Right ventricle myocardium superior (tissue), 1 donor: ENCODE data around the gene LINGO1. TPM values are rescaled to one million over a fixed set of nuclear protein-coding genes. Genes with fewer than 3 reads are reported as not detected.
A peak's percentile ranks its signal among the peaks of the same experiment; 100 is the strongest.

Experiments
- ATAC-seq: fragments of 200-7000 bp; cut with Tn5 transposase; one replicate; pipeline ENCODE4 v1.9.1; 2020; ENCODE audit warnings: mild to moderate bottlenecking; ENCODE audit not compliant: poor library complexity
- DNase-seq: peaks from one replicate; pipeline ENCODE4 v3.0.0-alpha.2; 2020
- intact Hi-C: fragments of 100-400 bp; cut with DNase I; formaldehyde crosslinking; loops from one replicate; pipeline ENCODE4 v1.11.2; 2022
- total RNA-seq: library from RNA; stranded (reverse); fragmentation: NEBNext Ultra II Directional; extraction: Animal tissue kit (Norgen Biotek cat#: 25700); gene quantifications from one replicate; pipeline ENCODE4 v1.2.1, GENCODE V29; 2021
- donor health status: DM: no; HTN: yes; CAD: no; lungs with severe emphysema.

Gene LINGO1
- total RNA-seq, 1 donor from 2014 or later: 0.81 TPM

DNA sequence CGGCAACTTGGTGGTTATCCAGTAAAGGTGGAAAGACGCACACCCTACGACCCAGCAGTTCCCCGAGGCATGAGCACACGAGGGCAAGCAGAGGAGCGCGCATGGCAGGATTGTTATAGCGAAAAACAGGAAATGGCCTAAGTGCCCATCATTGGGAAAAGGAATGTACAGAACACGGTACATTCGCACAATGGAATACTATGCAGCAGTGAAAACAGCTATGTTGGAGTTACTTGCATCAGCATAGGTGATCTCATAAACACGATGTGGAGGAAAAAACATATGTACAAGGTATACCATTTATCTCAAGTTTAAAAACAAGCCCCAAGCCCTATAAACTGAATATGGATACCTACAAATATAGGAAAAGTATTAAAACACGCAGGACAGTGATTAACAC lies 6.7 kb upstream of the LINGO1 start:
- no peak for DNase-seq
- intact Hi-C loops: no loop called here
- no peak for ATAC-seq

GRCh38 chr15:77637851-77638692 lies 5.4 kb upstream of the LINGO1 start:
- intact Hi-C loops: no loop called here
- ATAC-seq (no peak), DNase-seq (no peak)

GRCh38 chr15:77636209-77636608 lies 3.5 kb upstream of the LINGO1 start:
- DNase-seq: no peak
- no peak for ATAC-seq
- intact Hi-C loops: no loop called here

GRCh38 chr15:77634266-77634962 lies 1.7 kb upstream of the LINGO1 start:
- intact Hi-C loops: loop anchor here (5.0 kb wide), 2 partner anchors 188 to 517 kb away; no protein-coding TSS in a partner anchor
- DNase-seq (peak; percentile 73), ATAC-seq (peak; percentile 35)

GRCh38 chr15:77633913-77634265 lies 1.2 kb upstream of the LINGO1 start:
- DNase-seq (no peak), ATAC-seq (no peak)
- intact Hi-C loops: loop anchor here (5.0 kb wide), 2 partner anchors 188 to 517 kb away; no protein-coding TSS in a partner anchor

- intact Hi-C loops: loop anchor here (5.0 kb wide), 2 partner anchors 189 to 516 kb away; no protein-coding TSS in a partner anchor
- ATAC-seq (peak; percentile 98), DNase-seq (peak; percentile 93)
Observed at GRCh38 chr15:77633134-77633912, 611 bp upstream of the LINGO1 start.

- intact Hi-C loops: loop anchor here (5.0 kb wide), 2 partner anchors 190 to 515 kb away; no protein-coding TSS in a partner anchor
- DNase-seq (no peak), ATAC-seq (no peak)
Observed at GRCh38 chr15:77631745-77632533, 773 bp downstream of the LINGO1 start.

DNA sequence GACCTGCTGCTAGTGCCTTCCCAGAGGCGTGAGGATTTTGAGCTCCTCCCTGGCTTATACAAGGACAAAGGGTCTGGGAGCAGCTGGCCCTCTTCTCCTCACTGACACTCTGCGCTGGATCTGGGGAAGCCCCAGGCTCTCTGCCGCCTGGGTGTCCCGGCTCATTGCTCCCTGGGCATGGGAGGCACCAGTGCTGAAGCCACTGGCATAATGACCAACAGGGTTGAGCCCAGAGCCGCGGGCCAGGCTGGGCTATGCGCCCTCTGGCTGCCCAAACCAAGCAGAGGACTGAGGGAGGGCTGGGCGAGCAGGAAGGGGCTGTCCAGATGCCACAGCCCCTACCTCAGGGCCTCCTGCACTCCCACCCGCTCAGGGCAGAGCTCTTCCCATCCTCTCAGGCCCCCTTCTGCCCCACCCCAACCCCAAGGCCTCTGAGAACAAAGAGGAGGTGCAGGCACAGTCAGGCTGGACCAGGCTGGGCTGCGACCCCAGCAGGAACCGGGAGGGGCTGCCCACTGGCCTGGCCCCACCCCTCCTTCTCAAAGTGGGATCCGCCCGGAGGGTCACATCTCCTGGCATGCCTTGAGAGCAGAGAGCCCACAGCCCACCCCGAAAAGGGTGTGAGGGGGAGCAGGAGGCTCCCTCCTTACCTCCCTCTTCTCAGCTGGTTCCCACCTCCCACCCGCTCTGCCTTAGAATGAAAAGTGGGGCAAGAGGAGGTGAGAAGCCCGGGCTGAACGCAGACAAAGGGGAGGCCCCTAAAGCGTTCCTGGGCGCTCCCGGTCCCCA lies 1.6 kb downstream of the LINGO1 start:
- intact Hi-C loops: loop anchor here (5.0 kb wide), 2 partner anchors 191 to 514 kb away; no protein-coding TSS in a partner anchor
- no peak for DNase-seq
- ATAC-seq: peak; percentile 22

DNA sequence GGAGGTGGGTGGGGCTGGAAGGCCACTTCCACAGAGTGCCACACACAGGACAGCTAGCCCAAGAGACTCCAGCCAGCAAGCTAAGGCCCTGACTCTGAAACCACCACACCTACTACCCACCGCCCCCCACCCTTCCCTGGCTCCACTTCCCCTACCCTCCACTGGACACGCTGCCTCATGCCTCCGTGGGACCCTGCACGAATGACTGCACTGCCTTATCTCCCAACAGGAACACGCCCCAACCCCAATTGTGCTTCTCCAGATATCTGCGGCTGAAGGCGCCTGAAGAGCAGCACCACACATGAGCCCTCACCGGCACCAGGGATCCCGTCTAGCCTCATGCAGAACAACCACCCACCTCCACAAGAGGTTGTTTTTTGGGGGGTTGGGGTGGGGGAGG lies 2.7 kb downstream of the LINGO1 start:
- ATAC-seq: no peak
- DNase-seq: no peak
- intact Hi-C loops: loop anchor here (5.0 kb wide), 2 partner anchors 192 to 513 kb away; no protein-coding TSS in a partner anchor

DNA sequence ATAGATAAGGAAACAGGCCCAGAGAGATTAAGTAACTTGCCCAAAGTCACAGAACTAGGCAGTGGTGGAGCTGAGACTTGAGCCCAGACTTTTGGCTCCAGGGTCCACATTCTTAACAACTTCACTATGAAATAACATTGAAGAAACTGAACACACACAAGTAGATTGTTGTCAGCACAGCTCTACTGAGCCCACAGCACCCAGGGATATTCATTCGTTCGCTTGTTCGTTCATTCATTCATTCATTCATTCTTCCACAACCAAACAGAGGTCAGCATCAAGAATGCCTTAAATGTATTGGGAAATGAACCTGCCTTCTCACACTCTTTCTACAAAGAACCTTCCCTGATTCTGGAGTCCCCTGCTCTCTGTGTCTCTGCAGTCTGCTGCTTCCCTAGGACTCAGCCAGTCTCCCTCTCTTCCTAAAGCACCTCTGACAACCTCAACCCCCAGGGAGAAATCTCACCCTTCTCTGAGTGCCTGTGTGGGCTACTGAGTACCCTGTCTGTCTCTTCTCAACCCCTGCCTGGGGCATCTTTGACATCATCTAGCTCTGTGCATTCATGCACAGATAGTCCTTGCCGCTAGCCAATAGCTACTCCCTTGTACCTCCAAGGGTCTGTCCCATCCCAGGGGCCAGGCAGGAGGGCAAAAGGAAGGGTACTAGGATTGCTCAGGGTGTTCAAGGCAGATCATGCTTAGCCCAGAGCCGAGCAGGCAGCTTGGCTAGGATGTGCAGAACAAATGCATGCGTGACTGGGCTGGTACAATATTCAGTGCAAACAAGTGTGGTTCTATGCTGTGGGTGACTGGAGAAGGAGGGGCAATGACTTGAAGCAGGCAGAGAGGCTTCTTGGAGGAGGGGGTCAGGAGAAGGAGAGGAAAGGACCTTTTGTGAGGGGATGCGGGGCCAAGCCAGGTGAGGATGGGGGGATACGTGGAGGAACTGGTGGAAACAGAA lies 3.4 kb downstream of the LINGO1 start:
- intact Hi-C loops: loop anchor here (5.0 kb wide), 2 partner anchors 193 to 512 kb away; no protein-coding TSS in a partner anchor
- no peak for ATAC-seq
- no peak for DNase-seq

DNA sequence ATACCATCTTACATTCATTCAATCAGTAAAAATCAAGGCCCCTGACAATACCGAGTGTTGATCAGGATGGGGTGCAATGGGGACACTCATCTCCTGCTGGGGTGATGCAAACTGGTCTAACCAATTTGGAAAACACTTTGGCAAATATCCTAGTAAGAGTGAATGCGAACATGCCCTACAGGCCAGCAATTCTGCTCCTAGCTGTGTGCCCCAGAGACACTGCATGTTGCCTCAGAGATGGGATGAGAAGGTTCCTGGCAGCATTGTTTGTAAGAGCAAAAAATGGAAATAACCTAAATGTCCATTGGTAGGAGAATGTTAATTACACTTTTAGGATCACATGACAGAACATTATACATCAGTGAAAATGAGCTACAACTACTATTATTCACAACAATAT lies 4.7 kb downstream of the LINGO1 start:
- DNase-seq: no peak
- intact Hi-C loops: no loop called here
- ATAC-seq: no peak

DNA sequence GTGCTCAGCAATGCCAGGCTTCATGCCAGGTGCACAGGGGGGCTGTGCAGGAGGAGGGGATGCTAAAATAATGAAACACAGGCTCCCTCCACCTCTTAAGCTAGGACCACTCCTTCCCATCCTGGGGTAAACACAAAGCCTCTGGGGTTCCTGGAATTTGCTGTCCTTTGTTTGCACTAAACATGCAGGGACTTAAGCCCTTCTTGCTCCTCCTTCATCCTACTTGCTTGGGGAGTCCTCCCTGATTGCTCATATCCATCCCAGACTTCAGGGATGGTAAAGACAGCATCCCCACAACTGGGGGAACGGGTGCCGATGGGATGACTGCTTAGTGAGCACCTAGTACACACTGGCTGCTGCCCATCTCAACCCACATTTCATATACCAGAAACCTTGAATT lies 5.1 kb downstream of the LINGO1 start:
- DNase-seq: no peak
- ATAC-seq: no peak
- intact Hi-C loops: no loop called here

DNA sequence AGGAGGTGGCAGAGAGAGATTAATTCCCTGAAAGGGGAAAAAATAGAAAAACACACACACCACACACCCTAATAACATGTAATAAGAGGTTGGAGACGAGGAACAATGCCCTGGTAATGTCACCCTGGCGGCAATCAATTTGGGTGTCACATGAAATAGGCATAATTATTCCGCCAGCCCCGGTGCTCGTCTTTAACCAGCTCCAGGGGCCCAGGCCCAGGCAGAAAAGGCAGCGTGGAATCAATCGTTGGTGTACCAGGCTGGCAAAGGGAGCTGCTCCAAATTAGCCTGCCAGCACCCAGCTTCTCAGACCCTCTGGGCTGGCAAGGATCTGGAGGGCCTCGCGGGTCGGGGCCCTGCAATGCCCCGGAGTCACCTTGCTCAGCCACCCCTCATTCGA lies 5.6 kb downstream of the LINGO1 start:
- intact Hi-C loops: no loop called here
- no peak for DNase-seq

DNA sequence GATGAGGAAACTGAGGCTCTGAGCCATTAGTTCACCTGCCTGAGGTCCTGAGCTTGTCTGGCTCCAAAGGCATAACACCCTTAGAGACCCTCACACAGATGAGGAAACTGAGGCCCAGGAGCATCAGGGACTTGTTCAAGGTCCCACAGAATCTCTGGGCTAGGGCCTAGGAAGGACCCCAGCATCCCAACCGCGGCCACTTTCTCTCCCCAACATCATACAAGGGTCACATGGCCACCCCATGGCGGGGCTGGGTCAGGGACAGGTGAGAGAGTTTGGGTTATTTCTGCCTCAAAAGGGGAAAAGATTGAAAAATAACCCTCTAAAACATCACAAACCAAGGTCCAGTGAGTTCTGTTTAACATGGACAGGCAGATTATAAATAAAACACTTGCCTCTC lies 6.7 kb downstream of the LINGO1 start:
- DNase-seq: no peak
- no peak for ATAC-seq
- intact Hi-C loops: no loop called here

More for the DNA sequence above, 5.6 kb downstream of the LINGO1 start:
- ATAC-seq: no peak

DNA sequence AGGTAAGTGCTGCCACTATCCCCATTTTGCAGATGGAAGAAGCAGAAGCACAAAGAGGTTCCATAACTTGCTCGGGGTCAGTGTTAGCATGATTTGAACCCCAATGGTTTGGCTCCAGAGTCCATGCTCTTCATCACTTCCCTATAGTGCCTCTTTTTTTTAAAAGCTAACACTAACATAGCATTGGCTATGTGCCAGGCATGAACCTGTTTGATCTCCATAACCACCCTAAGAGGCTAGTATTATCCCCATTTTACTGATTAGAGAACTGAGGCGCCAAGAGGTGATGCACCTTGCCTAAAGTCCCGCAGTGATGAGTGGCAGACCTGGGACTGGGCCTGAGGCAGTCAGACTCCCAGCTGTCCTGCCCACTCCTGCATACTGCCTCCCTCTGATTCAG lies 7.3 kb downstream of the LINGO1 start:
- no peak for DNase-seq
- intact Hi-C loops: no loop called here
- no peak for ATAC-seq

GRCh38 chr15:77624868-77625267 lies 7.8 kb downstream of the LINGO1 start:
- intact Hi-C loops: no loop called here
- ATAC-seq (no peak), DNase-seq (no peak)
